Effector CD4-positive, alpha-beta T cell (primary cell): ENCODE data around the gene GAD1. TPM values are rescaled to one million over a fixed set of nuclear protein-coding genes. Genes with fewer than 3 reads are reported as not detected.

ENCODE experiments used
- DNase-seq: peaks from one replicate; pipeline ENCODE4 v3.0.0-alpha.2; 2020
- total RNA-seq: gene quantifications from one replicate; lab custom pipeline; 2026; lab: John Stamatoyannopoulos, UW

The GAD1 gene
- not detected for total RNA-seq

- peak; percentile 24 for DNase-seq
Measured at GRCh38 chr2:170816504-170817092, at the start of gene GAD1. GAD1 (plus strand) TSS chr2:170816887; CDS start chr2:170818592, 1,705 bp downstream.

GRCh38 chr2:170770008-170770605 lies 46.6 kb upstream of the GAD1 start, which contains the start of gene ERICH2:
ERICH2 (plus strand) TSS chr2:170770378; CDS start chr2:170770682, 304 bp downstream.
- DNase-seq = no peak

- DNase-seq = peak; percentile 25
Measured at GRCh38 chr2:170770606-170771420, 45.9 kb upstream of the GAD1 start.

- no peak for DNase-seq
Measured at GRCh38 chr2:170771421-170771937, 45.2 kb upstream of the GAD1 start.

- no peak for DNase-seq
Measured at GRCh38 chr2:170772295-170772694, 44.4 kb upstream of the GAD1 start.

- no peak for DNase-seq
Measured at GRCh38 chr2:170774074-170774473, 42.6 kb upstream of the GAD1 start.

- no peak for DNase-seq
Measured at GRCh38 chr2:170778900-170779299, 37.8 kb upstream of the GAD1 start.

- DNase-seq = no peak
Measured at GRCh38 chr2:170779304-170779703, 37.4 kb upstream of the GAD1 start.

GRCh38 chr2:170782673-170783072 lies 34.0 kb upstream of the GAD1 start:
- DNase-seq = no peak

GRCh38 chr2:170783549-170783948 lies 33.1 kb upstream of the GAD1 start:
- no peak for DNase-seq

GRCh38 chr2:170798996-170799395 lies 17.7 kb upstream of the GAD1 start:
- DNase-seq = no peak

GRCh38 chr2:170806548-170806947 lies 10.1 kb upstream of the GAD1 start:
- DNase-seq = no peak

- no peak for DNase-seq
Measured at GRCh38 chr2:170812710-170813600, 3.7 kb upstream of the GAD1 start.

- no peak for DNase-seq
Measured at GRCh38 chr2:170813611-170814532, 2.8 kb upstream of the GAD1 start.

- DNase-seq = no peak
Measured at GRCh38 chr2:170814533-170815230, 2.0 kb upstream of the GAD1 start.

GRCh38 chr2:170815311-170815710 lies 1.4 kb upstream of the GAD1 start:
- DNase-seq = no peak

- peak; percentile 47 for DNase-seq
Measured at GRCh38 chr2:170815746-170816503, 762 bp upstream of the GAD1 start.

GRCh38 chr2:170817093-170818035 lies 677 bp downstream of the GAD1 start:
- DNase-seq = no peak
